Choroid plexus epithelial cell (primary cell): ENCODE data around the gene PPP1R9A.

Experiments
- DNase-seq: peaks from one replicate; pipeline ENCODE4 v3.0.0-alpha.2; 2010; ENCODE audit warnings: low read depth
- H3K4me3 ChIP-seq: 2 replicates; pipeline ENCODE4 v1.5.1; 2011; ENCODE audit warnings: low read depth, mild to moderate bottlenecking, control low read depth, low read length, moderate library complexity
- CTCF ChIP-seq: conservative IDR thresholded peaks from 2 replicates; pipeline ENCODE4 v1.5.1; 2011; ENCODE audit warnings: low read depth, mild to moderate bottlenecking, control low read depth, inconsistent platforms, low read length, moderate library complexity

Gene PPP1R9A

GRCh38 chr7:95056901-95057300 lies 149.5 kb downstream of the PPP1R9A start:
- no peak overlapping the region for H3K4me3 ChIP-seq
- DNase-seq, result no peak
- no peak for TF ChIP-seq CTCF

GRCh38 chr7:95059842-95060313 lies 152.5 kb downstream of the PPP1R9A start:
- no peak for TF ChIP-seq CTCF
- DNase-seq, result peak; percentile 6

DNA sequence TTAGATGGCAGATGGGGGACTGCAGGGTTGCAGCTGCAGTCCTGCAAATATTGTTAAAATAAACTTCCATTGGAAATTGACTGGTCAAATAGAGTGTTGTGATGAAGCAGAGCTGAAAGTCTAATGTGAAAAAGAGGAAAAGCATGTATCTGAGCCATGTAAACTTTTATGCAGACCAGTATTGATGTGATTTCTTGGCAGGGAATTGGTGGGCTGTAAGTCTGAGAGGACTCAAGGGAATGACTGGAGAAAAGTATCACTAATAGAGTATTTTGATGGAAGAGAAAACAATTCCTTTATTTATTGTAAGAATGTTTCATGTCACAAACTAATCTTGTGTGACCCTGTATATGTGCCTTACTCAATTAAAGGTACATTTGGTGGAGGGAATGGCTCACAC lies 155.5 kb downstream of the PPP1R9A start:
- TF ChIP-seq CTCF, result no peak
- DNase-seq, result no peak
- no peak overlapping the region for H3K4me3 ChIP-seq

More at GRCh38 chr7:95059842-95060313, 152.5 kb downstream of the PPP1R9A start:
- no peak overlapping the region for H3K4me3 ChIP-seq

DNA sequence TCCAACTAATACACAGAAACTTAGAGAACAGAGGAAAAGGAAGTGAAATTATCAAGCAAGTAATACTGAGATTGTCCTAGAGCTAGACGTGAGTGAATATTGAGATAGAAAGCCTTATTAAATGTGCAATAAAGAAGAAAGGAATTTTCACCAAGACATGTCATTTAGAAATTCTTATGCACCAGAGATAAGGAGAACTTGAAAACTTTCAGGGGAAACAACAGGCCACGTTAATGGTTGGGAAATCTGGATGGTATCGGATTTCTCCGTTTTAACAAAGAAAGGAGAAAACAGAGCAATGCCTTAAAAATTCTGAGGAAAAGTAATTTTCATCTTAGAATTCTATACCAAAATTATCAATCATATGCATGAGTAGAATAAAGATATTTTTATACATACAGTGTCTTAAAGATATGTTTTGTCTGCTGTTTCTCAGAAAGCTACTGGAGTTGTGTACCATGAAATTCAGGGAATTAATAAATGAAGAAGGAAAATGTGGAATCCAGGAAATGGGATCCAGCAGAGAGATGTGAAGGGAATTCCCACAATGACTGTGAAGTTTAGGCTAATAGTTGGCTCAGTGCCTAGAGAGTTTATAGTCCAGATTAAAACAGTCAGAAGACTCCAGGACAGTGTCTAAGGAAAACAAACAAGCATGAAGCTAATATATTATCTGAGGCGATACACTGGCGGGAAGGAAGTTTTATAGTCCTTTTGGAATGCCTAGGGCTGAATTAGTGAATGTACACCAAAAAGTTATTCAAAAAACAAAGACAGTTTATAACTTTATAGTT lies 159.5 kb downstream of the PPP1R9A start:
- no peak for TF ChIP-seq CTCF
- no peak overlapping the region for H3K4me3 ChIP-seq
- DNase-seq, result peak; percentile 66

DNA sequence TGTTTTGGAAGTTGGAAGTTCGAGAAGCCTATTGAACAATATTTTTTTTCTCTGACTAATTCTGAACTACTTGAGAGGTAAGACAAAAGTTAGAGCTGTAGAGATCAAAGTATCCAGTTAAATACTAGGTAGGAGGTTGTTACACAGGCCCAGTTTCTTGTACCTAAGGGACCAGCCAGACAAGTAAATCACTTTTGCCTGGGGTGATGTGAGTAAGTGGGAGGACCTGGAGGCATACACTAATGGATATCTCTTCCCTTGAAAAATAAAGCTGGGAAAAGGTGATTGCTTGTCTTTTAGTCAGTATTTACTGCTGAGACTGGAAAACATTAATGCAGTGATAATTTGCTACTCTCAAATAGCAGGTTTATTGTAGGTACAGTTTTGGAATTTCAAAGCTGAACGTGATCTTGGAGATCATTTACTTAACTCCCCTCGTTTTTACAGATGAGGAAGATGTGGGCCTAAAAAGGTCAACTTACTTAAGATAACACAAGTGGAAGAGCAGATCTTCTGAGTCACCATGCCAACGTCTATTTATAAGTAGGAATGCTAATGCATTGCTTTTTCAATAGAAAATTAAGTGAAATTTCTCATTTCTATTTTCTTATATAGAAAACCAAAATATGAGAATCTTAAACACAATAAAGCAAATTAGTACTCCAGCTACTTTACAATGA lies 181.3 kb downstream of the PPP1R9A start:
- no peak for TF ChIP-seq CTCF
- no peak for DNase-seq
- no peak overlapping the region for H3K4me3 ChIP-seq

- TF ChIP-seq CTCF, result no peak
- DNase-seq, result no peak
- H3K4me3 ChIP-seq, result no peak overlapping the region
Observed at GRCh38 chr7:95089414-95090315, 182.3 kb downstream of the PPP1R9A start.
